NCI-H1105 (cell line): Measurements from ENCODE around the gene TWF2.

ENCODE experiments used
- DNase-seq: peaks from one replicate; lab custom pipeline; 2025; lab: John Stamatoyannopoulos, UW

The TWF2 gene

DNA sequence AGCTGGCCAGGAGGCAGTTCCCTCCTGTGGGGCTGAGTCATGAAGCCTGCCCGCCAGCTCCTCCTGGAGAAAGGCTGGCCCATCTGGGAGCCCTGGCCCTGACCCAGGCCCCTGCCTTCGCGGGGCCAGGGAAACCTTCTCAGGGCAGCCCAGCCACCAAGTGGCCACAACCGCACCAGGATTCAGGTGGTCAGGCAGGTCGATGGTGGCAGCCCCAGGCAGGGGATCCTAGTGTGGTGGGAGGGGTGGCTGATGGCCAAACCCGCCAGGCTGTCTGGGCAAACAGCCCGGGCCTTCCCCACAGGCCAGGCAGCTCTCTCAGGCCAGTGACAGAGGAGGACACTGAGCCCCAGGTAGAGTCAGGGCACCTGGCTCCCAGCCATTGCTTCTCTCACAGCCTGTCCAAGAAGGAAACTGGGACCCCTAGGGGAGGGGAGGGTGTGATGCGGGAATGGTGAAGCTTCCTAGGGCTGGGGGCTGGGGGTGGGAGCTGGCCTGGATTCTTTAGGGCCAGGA lies 1.2 kb downstream of the TWF2 start:
- DNase-seq, result no peak

DNA sequence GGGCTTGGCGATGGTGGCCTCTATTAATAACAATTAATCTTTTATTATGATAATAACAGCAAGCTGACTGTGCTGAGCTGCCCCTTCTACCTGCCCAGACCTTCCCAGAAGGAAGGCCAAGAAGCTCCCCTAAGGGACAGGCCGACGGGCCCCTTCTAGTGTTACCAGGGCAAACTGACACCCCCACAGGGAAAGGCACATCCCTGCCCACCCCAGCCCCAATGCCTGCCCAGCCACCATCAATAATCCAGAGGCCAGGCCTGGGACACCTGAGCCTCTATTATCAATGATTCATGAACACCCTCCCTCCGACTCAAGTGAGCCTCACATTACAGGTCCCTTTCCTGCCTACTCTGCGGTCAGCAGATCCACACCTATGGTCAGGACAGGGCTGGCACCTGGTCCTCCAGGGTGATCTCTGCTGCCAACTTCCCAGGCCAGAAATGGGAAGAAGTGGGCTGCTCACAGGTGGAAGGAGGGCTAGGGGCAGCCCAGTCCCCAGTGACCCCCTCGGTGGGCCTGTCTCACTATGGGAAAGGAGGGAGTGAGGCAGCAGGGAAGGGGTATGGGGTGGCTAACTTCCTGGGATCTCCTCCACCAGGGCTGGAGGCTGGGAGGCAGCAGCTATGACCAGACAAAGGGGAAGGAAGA lies 1.8 kb downstream of the TWF2 start:
- no peak for DNase-seq

DNA sequence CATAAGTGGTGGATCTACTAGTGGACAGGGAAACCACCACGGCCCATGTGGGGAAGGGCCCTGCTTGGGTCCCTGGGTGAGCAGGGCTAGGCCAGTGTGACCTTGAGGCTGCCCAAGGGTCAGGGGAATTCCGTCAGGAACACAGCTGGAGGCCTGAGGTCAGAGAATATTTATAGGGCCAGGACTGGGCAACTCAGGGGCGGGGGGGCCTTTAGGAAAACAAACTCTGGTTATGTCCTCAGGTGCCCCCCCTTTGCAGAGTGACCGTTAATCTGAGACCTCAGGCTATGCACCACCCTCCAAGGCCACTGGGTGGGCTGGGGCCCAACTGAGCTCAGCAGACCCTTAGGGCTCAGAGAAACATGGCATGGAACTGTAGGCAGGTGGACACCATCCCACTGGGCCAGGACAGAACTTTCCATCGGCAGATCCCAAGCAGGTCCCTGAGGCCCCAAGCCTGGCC lies 2.5 kb downstream of the TWF2 start:
- DNase-seq, result no peak

DNA sequence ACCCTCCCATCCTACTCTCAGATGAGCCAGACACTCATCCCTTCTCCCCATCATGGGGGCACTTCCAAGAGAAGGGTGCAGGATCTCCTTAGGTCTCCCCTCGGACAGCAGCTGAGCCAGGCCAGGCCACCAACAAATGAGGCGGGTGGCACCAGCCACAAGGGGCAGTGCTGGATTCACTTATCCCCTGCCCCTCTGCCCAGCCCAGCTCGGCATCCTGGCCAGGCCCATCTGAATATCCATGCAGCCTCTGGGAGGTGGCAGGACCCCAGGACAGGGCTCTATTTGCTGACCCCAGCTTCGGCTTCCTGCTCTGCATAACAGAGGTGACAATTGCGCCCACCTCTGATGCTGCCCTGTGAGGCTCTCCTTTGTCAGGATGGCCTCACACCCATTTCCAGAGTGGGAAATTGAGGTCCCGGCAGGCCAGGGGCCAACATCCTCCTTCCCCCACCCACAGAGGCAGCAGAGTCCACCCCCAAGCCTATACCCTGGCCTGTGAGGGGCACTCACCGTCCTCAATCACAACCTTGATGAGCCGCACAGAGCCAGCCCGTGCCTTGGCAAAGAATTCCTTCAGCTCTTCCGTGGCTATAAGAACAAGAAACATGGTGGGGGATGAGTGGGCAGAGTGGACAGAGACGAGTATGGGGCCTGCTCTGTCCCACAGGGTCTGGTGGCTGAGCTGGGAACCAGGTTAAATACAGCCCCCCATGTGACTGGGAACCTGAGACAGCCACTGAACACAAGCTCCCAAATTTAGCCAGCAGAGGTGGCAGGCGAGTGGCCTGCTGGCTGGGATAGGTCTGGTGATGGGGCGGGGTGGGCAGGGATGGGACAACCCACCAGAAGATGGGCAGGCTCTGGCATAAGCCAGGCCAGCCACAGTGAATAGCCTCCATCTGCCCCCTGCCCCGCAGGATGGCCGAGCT lies 4.2 kb downstream of the TWF2 start:
- no peak for DNase-seq

DNA sequence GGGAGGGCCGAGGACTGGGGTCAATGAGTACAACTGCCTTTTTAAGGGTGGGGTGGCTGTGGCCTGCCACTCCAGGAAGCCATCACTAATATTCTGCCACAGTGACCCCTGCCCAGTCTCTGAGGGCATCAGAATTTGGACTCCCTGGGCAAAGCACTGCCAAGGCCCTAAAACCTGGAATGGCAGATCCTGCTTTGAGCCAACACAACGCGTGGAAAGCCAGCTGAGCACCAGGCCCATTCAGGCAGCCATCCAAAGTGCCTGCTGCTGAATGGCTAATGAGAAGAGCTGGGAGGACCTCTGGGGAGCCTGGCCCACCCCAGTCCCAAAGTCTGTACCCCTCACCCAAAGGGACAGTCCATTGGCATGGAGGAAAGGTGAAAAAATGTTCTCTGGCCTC lies 5.0 kb downstream of the TWF2 start:
- no peak for DNase-seq

DNA sequence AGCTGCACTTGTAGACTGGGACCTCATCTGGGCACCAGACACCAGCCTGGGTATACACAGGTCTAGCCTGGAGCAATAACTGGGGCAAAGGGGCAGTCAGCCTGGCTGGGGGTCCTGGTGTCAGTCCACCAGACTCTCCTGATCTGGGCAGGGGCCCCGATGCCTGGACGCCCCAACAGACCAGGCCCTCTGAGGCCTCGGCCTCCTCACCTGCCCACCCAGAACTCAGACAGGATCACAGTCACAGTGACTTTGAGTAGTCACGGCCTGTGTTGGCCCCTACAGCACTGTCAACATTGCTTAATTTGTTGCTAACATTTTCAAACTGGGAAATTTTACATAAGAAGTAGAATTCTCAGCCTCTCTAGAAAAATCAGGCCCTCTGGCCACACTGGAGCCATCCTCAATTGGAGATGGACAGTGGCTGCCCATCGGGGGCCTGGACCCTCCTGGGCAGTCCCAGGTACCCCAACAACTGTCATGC lies 5.8 kb downstream of the TWF2 start:
- no peak for DNase-seq

DNA sequence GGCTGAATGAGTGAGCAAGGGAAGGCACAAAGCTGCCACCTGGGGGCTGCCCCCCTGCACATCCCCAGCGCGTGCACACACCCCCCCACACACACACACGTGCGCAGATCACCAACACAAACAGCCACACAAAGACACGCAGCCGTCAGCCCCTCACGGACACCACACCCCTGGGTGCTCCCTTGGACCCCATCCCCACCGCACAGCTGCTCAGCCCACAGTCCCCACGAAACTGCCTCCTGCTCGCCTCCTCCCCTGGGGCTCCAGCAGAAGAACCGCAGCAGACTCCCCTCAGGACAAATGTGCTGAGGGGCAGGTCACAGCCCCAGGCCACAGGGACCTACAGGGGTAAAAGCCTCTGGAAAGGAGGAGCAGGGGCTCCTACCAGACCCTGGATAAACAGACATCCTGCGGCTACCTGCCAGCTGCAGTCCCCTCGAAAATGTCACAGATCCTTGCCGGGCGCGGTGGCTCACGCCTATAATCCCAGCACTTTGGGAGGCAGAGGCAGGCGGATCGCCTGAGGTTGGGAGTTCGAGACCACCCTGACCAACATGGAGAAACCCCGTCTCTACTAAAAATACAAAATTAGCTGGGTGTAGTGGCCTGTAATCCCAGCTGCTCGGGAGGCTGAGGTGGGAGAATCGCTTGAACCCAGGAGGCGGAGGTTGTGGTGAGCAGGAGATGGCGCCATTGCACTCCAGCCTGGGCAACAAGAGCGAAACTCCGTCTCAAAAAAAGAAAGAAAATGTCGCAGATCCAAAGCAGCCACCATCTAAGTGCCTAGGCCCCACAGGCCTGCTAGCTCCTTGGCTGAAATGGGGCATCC lies 6.5 kb downstream of the TWF2 start:
- no peak for DNase-seq

DNA sequence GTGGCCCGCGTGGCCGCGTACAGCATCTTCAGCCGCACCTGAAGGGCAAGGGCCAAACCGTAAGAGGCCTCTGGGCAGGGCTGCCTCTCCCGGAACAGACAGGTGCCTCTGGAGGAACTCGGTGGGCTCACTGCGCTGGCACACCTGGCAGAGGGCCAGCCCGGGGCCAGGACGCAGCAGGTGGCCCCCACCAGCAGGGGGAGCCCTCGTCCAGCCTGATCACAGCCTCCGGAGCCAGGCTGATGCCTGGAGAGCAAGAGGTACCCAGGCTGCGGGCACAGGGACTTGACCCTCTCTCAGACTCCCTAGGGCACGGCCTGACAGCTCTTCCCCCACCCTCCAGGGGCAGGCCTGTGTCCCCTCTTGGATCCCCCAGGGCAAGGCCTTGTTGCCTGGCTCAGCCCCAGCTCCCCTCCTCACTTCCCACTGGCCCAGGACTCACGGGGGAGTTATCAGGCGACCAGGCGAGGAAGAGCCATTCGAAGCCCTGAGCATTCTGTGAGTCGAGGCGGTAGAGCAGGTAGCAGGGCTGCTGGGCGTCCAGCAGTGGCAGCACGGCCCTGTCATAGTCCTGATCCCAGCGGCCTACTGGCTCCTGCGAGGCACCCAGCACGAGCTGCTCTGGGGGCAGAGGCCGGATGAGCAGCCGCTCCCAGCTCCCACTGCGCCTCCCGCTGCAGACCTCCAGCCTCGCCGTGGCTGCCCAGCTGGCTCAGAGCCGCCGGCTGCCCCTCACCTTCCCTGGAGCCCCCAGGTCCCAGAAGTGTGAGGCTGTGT lies 7.3 kb downstream of the TWF2 start:
- peak; percentile 31 for DNase-seq

DNA sequence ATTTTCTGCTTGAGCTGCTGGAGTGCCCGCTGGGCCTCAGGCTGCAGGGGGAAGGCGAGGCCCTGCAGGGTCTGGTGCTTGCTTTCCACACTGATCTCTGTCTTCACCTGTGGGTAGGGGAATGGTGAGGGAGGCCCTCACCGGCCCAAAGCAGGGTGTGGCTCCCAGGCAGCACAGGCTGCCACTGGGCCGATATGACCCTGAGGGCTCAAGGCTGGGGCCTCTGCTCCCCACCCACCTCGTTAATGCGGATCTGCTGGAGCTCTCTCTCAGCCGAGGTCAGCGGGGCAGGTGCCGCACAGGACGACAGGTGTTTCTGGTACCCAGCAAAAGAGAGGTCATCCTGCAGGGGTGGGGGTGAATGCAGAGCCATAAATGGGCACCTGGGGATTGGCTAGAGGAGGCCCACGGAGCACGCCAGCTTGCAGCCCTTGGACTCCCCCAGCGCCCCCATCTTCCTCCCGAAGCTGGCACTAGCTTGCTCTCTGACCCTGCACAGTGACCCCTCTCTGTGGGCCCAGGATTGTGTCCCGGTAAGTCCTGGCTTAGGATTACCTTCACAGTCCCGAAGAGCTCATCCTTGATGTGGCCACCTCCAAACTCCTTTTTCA lies 8.0 kb downstream of the TWF2 start:
- no peak for DNase-seq

DNA sequence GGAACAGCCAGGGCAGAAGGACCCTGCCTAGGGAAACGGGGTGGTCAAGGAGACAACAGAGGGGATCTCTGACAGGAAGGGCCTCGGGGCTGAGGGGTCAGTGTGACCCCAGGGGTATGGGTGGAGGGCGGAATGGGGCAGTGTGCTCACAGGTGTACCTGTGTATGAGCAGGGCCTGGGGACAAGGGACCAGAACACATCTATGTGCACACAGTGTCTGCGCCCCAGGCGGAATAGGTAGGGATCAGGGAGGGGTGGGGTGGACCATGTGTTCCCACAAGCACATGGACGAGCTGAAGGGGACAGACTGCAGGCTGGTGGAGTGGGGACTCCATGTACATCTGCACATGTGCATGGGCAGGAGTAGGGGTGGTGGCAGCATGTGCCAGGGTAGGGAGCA lies 8.5 kb downstream of the TWF2 start:
- DNase-seq, result no peak

DNA sequence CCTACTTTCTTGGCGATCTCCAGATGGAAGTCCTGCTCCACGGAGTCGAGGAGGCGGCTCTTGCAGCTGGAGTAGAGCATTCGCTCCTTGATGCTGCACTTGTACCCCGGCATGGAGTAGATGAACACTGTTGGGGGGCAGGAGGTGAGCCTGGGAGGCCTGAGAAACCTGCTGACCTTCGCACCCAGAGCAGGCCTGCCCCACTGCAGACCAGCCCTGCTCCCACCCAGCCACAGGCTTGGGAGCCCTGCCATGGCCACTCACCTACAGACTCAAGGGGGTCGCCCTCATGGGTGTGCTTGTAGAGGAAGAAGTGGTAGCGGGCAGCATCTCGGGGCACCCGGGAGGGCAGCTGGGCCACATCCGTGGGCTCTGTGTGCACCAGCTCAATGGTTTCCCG lies 9.3 kb downstream of the TWF2 start:
- DNase-seq, result no peak

DNA sequence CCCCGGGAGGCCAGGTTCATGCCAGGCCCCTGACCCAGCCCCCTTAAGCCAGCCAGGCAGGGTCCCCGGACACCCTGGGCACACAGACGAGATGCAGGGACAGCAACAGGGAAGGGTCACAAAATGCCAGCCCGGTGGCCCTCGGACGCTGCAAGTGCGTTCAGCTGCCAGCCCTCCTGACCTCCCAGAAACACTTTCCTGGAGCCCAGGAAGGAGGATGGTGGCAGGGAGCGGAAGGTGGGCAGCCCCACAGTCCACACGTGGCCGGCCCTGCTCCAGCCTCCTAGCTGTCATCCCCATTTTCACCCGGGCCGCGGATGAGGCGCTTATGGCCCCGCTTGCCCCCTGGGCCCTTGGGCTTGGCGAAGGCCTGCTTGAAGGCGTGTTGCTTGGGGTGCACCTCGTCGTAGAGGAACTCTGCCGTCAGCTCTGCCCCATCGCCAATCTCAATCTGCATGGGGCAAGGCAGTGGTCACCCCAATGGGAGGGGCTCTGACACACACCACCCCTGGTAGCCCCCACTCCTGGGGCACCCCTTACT lies 10.1 kb downstream of the TWF2 start:
- DNase-seq, result no peak

DNA sequence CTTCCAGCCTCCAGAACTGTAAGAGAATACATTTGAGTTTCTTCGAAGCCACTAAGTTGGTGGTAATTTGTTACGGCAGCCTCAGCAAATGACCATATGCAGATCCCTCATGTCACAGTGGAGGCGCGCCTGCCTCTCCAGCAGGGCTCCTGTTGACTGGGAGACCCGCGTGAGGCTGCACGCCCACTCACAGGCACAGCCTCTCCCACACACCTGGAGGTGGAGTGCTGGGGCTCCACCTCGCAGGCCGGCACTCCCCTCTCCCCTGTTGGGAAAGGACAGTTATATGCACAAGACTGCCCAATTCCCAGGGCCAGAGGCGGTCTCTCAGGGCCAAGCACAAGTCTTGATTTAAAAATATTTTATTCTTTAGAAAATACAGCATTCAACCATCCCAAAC lies 10.7 kb downstream of the TWF2 start:
- no peak for DNase-seq

DNA sequence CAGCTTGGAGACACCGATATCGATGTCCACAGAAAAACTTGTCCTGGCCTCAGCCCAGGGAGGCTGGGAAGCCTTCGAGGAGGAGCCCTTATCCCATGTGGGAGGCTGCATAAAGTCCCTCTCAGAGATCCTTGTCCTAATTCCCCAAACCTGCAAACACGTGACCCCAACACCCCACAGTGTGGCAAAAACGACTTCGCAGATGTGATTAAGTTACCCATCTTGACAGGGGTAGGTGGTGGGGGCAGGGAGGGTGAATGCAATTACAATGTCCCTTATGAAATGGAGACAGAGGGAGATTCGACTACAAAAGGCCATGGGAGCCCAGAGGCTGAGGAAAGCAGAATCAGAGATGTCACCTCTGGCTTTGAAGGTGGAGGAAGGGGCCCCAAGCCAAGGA lies 11.2 kb downstream of the TWF2 start:
- DNase-seq, result no peak

DNA sequence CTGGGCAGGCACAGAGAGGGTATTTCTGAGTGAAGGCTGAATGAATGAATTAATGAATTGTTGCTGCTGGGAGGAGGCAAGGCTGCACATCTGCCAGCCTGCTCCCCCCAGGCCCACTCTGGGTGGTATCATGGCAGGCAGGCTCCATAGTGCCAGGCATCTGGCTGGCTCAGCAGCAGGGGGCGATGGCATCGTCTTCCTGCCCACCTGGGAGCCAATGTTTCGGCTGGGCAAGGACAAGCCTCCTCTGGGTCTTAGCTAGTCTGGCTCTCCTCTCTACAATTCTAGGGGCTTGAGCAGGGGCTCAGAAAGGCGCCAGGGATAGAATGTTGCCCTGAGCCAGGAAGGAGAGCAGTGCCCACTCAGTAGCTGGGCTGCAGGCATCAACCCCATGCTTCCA lies 11.8 kb downstream of the TWF2 start:
- no peak for DNase-seq

DNA sequence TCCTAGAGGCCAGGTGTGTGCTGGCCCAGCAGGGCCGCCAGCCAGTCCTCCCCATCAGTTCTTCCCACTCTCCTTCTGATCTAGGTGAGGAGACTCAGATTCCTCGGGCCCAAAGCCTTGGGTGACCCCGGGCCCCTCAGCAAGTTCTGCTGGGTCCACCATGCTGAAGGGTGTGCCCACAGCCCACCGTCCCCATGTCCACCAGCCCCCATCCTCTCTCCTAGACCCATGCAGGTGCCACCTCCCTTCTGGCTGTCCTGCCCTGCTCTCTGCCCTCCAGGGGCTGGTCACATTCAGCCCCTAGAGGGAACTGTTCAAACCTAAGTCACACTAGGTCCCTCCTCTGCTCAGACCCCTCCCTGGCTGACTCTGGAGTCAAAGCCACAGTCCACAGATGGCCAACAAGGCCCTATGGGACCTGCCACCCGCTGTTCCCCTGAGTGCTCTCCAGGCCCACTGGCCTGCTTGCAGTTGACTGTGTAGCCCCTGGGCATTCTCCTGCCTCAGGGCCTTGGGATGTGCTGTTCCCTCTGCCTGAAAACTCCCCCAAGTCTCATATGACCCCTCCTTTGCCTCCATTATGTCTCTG lies 12.6 kb downstream of the TWF2 start:
- DNase-seq, result no peak

DNA sequence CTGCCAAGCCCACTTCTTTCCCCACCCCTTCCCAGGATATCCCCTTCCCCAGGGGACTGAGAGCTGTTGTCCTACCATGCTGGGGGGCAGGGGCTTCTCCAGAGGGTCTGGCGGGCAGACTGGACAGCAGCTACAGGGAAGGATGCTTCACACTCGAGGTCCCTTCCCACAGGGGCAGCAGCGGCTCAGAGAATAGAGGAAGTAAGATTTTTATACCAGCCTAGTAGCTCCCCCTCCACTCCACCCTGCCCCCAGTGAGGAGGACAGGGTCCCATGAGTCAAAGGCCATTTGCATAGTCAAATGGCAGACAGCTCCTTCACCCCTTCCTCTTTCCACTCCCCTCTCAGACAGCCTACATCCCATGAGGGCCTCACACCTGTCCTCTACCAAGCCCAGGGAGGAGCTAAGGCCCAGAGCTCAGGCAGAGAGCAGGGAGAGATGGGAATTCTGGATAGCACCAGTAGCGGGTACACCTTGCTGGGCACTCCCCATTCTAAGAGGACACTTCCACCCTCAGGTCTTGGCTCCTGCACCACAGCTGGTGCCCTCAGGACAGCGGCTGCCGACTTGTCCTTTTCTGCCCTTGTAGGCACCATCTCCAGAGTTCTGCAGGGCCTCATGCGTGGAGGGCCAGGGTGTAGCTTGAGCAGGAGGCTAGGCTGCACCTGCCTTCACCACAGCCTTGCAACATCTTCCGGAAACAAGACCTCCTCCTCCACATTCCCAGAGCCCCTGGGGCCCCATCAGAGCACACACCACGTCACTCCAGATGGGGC lies 13.3 kb downstream of the TWF2 start, which contains the start of gene TLR9:
TLR9 (minus strand) TSS at position 194 of the 777 bp plus-strand sequence; CDS start at position 78, 116 bp downstream.
- DNase-seq, result no peak

DNA sequence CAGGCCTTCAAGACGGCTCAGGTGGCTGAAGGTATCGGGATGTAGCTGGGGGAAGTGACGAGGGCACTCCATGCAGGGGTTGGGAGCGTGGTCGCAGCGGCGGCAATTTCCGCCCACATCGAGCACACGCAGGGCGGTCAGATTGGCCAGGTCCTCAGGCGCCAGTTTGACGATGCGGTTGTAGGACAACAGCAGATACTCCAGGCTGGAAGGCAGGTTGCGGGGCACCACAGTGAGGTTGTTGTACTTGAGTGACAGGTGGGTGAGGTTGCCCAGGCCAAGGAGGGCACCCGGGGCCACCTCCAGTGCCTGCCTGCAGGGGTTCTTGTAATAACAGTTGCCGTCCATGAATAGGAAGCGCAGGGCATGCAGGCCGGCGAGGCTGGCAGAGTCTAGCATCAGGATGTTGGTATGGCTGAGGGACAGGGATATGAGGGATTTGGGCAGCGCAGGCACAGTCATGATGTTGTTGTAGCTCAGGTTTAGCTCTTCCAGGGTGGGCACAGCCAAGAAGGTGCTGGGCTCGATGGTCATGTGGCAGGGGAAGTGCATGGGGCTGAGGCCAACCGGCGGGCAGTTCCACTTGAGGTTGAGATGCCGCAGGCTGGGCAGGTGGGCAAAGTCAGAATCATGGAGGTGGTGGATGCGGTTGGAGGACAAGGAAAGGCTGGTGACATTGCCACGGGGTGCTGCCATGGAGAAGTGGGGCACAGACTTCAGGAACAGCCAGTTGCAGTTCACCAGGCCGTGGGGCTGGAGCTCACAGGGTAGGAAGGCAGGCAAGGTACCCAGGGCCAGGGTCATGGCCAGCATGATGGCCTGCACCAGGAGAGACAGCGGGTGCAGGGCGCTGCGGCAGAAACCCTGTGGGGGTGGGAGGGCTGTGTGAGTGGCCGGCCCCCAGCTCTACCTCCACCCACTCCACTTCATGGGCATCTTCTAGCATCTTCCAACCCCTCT lies 15.2 kb downstream of the TWF2 start:
- no peak for DNase-seq
